Activated T-cell treated with anti-CD3 and anti-CD28 coated beads, Interleukin-2, amount 50 U/mL, for 72 hours (primary cell): ENCODE measurements around the gene TBL1X. TPM values are rescaled to one million over a fixed set of nuclear protein-coding genes. Genes with fewer than 3 reads are reported as not detected.

Experiments used
- ATAC-seq, 2 donors: fragments of 150-1000 bp; cut with Tn5 transposase; replicated peaks in 1 of 2; 2 replicates each; pipeline ENCODE4 v1.10.0; 2021; ENCODE audit warnings: moderate library complexity in 2 of 2, mild to moderate bottlenecking in 1 of 2
- DNase-seq, 2 donors: peaks; one replicate each; pipeline ENCODE4 v3.0.0; 2021 to 2022; ENCODE audit warnings: mixed read lengths in 1 of 2
- H3K27ac Mint-ChIP-seq: one replicate; pipeline ENCODE4 v1.8.0; 2022; ENCODE audit warnings: mild to moderate bottlenecking, moderate library complexity, mixed read lengths
- H3K27me3 Mint-ChIP-seq: one replicate; pipeline ENCODE4 v1.8.0; 2022; ENCODE audit warnings: low read depth, mixed read lengths
- H3K36me3 Mint-ChIP-seq, 2 donors: one replicate each; pipeline ENCODE4 v1.8.0; 2022; ENCODE audit warnings: mixed read lengths in 2 of 2, mild to moderate bottlenecking in 1 of 2; ENCODE audit not compliant: insufficient read depth in 2 of 2
- H3K4me1 Mint-ChIP-seq: one replicate; pipeline ENCODE4 v1.8.0; 2022; ENCODE audit warnings: low read depth, mixed read lengths
- H3K4me3 Mint-ChIP-seq, 2 donors: one replicate each; pipeline ENCODE4 v1.8.0; 2022; ENCODE audit warnings: mild to moderate bottlenecking in 2 of 2, mixed read lengths in 2 of 2, moderate library complexity in 2 of 2
- H3K9me3 Mint-ChIP-seq, 2 donors: one replicate each; pipeline ENCODE4 v1.8.0; 2022; ENCODE audit warnings: mixed read lengths in 2 of 2
- total RNA-seq, 2 donors: library from RNA; stranded (reverse); gene quantifications; one replicate each; pipeline ENCODE4 v1.2.3, GENCODE V29; 2022

The TBL1X gene
- total RNA-seq, 2 donors from 2014 or later: 52.8 to 55.1 TPM

DNA sequence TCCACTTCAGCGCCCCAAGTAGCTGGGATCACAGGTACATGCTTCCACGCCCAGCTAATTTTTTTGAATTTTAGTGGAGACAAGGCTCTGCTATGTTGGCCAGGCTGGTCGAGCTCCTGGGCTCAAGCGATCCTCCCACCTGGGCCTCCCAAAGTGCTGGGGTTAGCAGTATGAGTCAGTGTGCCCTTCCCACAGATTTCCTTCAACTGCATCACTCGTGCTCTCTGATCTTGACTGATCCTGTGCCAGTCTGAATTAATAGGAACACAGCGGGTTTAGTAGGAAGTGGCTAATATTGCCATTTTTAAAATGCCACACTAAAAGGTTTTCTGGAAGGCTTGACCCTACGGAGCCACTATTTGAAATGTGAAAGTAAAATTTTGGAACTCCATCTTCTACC is 317.1 kb downstream of the TBL1X start:
- ATAC-seq (no peak), DNase-seq (no peak)
- H3K36me3 Mint-ChIP-seq: peaks cover 0 to 2% of the 10 kb centered on the region in 2 donors
- no peaks in the 10 kb centered on the region for H3K4me1 Mint-ChIP-seq
- H3K9me3 Mint-ChIP-seq: no peaks in the 10 kb centered on the region
- H3K27ac Mint-ChIP-seq: no peak overlapping the region
- H3K27me3 Mint-ChIP-seq: peaks cover 33% of the 10 kb centered on the region
- no peak overlapping the region for H3K4me3 Mint-ChIP-seq

DNA sequence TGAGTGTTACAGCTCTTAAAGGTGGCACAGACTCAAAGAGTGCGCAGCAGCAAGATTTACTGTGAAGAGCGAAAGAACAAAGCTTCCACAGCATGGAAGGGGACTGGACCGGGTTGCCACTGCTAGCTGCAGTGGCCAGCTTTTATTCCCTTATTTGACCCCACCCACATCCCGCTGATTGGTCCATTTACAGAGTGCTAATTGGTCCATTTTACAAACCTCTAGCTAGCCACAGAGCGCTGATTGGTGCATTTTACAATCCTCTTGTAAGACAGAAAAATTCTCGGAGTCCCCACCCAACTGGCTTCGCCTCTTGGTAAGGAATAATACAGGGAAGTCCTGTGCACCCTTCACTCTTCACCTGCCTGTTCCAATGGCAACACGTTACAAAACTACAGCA is 319.5 kb downstream of the TBL1X start:
- H3K4me3 Mint-ChIP-seq: no peak overlapping the region
- no peak for DNase-seq
- peaks cover 0 to 2% of the 10 kb centered on the region in 2 donors for H3K36me3 Mint-ChIP-seq
- no peak overlapping the region for H3K27ac Mint-ChIP-seq
- peaks cover 45% of the 10 kb centered on the region for H3K27me3 Mint-ChIP-seq
- H3K4me1 Mint-ChIP-seq: no peaks in the 10 kb centered on the region
- no peaks in the 10 kb centered on the region for H3K9me3 Mint-ChIP-seq
- ATAC-seq: no peak

DNA sequence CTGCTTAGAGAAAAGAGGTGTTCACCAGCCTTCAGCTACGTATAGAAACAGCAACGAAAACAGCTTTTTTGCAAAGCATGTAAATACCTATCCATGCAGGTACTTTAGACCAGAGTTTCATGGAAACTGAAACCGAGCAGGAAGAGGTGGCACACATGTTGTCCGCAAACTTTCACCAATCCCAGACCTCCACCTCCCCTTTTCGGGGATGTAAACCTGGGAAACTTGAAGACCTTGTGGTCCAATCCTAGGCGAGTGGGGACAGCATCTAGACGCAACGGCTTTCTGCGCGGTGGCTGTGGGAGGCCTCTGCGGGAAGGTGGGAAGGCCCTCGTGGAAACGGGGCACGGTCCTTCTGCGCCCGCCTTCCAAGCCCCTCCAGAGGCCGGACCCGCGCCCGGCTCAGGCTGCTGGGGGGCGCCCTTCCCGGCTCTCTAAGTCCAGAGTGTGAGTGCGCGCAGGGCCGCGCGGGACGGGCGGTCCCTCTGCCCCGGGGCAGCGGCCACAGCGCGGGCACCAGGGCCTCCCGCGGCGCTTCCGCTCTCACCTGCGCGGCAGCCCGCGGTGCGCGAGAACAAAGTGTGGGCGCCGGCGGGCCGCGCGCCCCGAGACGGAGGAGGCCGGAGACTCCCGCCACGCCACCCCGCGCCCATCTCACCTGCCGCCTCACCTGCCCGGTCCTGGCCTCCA is 320.5 kb downstream of the TBL1X start:
- Mint-ChIP-seq H3K9me3 (no peaks in the 10 kb centered on the region), H3K27me3 (peaks cover 53% of the 10 kb centered on the region), H3K4me1 (no peaks in the 10 kb centered on the region), H3K36me3 (peaks cover 0 to 2% of the 10 kb centered on the region in 2 donors), H3K4me3 (peak overlapping the region in 1 of 2 donors; percentile 16), H3K27ac (no peak overlapping the region)
- DNase-seq (no peak), ATAC-seq (no peak)

DNA sequence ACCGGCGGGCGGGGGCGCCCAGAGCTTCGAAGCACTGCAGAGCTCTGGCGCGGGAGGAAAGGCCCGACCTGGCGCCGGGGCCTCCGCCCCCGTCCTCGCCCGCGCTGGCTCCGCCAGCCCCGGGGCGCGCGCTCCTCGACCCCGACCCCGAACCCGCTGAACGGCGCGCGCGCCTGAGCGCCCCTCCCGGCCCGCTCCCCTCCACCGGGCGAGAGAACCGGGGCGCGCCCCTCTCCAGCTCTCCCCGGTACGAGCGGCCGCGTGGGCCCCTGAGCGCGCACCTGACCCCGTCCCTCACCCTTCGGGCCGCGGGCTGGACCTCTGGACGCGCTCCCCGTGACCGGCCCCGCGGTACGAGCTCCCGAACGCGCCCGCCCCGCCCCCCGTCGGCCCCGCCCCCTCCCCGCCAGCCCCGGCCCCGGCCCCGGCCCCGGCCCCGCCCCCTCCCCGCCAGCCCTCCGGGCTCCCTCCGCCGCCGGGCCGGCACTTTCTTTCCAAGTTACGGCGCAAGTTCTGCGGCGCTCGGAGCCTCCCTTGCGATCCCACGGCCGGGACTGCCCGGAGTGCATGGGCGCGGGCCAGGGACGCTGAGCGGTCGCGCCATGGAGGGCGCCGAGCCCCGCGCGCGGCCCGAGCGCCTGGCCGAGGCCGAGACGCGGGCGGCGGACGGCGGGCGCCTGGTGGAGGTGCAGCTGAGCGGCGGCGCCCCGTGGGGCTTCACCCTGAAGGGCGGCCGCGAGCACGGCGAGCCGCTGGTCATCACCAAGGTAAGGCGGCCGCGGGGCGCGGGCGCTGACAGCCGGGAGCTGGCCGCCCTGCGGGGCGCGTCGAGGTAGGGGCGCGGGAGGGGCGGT is 321.3 kb downstream of the TBL1X start, which contains the start of gene SHROOM2:
SHROOM2 (plus strand) TSS at position 486 of the 854 bp plus-strand sequence; CDS start at position 603, 117 bp downstream.
- ATAC-seq: peak; percentile 20 to 35

DNA sequence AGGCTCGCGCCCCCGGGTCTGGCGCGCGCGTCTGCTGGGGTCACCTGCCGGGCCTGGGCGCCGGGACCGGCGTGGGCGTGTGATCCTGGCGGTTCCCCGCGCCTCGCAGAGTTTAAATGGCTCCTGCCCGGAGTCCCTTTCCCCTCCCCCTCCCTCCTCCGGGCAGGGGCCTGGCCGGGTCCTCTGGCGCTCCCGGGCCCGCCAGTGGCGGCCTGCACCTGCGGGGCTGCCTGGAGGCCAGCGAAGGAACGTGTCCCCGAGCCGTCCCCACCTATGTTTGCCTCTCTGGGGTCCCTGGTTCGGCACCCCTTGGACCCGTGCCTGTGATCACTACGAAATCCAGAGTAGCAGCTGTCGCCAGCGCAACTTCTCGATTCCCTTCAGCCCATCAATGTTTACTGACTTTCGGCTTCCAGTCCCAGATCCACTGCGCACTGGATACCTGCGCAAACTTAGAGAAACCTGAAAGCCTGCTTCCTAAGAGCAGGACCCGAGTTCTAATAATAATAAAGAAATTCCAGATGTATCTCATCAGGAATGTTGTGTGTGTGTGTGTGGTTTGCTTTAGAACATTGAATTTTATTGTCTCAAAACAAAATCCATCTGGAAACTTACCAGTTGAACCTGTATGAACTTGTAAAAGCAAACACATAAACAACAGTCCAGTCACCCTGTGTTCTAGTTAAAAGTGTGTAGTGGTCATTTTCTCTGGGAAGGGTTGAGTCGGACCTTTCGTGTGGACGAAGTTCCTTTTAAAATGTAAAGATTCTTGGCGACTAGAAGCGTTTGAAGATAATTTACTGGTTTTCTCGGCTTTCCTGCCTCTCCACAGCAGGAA is 322.2 kb downstream of the TBL1X start:
- Mint-ChIP-seq H3K4me1 (no peaks in the 10 kb centered on the region), H3K27me3 (peaks cover 58% of the 10 kb centered on the region), H3K4me3 (peak overlapping the region; percentile 43 to 60), H3K9me3 (no peaks in the 10 kb centered on the region), H3K36me3 (peaks cover 0 to 2% of the 10 kb centered on the region in 2 donors), H3K27ac (no peak overlapping the region)
- ATAC-seq (no peak), DNase-seq (peak in 1 of 2 donors; percentile 0)

More for the DNA sequence above, 321.3 kb downstream of the TBL1X start, which contains the start of gene SHROOM2:
- H3K27me3 Mint-ChIP-seq: peaks cover 58% of the 10 kb centered on the region
- no peaks in the 10 kb centered on the region for H3K4me1 Mint-ChIP-seq
- H3K4me3 Mint-ChIP-seq: peak within 1 kb of the TSS; percentile 43 to 60
- peak in 1 of 2 donors; percentile 4 for DNase-seq
- no peaks in the 10 kb centered on the region for H3K9me3 Mint-ChIP-seq
- H3K36me3 Mint-ChIP-seq: peaks cover 0 to 2% of the 10 kb centered on the region in 2 donors
- no peak within 1 kb of the TSS for H3K27ac Mint-ChIP-seq

DNA sequence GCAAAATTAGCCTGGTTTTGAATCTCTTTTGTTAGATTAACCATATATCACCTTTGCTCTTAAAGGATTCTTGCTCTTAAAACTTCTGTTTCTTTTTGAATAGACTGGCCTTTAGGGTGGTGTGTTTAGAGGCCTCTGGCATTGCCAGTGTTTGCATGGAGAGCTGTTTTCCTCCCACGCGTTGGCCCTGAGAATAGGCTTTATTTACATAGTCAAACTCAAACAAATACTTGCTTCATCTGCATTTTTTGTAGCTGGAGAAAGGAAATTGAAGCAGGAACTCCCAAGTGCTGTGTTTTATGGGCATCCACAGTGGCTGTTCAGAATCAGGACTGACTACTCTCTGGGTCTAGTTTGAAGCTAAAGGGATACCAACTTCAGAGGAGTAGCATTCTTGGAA is 324.1 kb downstream of the TBL1X start:
- Mint-ChIP-seq H3K4me1 (no peaks in the 10 kb centered on the region), H3K9me3 (no peaks in the 10 kb centered on the region), H3K36me3 (peaks cover 0 to 2% of the 10 kb centered on the region in 2 donors), H3K27ac (no peak overlapping the region), H3K4me3 (no peak overlapping the region), H3K27me3 (peaks cover 59% of the 10 kb centered on the region)
- ATAC-seq (no peak), DNase-seq (no peak)

DNA sequence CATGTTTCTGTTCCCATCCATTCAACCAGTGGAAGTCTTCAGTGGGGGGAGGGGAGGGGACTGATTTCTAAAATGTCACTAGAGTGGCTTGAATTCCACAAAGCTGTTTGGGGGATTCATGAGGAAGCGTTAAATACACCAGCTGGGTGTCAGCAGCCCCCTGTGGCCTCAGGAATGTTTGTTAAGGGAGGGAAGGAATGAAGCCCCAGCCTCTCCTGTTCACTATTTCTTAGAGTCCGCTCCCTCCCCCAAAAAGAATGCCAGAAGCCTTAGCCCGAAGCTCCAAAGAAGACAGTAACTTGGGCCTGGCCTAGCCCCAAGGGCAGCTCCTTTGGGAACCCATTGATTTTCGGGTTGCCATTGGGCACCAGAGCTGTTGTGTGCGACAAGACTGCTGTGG is 324.7 kb downstream of the TBL1X start:
- H3K9me3 Mint-ChIP-seq: no peaks in the 10 kb centered on the region
- peaks cover 0 to 2% of the 10 kb centered on the region in 2 donors for H3K36me3 Mint-ChIP-seq
- H3K4me3 Mint-ChIP-seq: no peak overlapping the region
- no peak for DNase-seq
- H3K27ac Mint-ChIP-seq: no peak overlapping the region
- no peaks in the 10 kb centered on the region for H3K4me1 Mint-ChIP-seq
- H3K27me3 Mint-ChIP-seq: peaks cover 52% of the 10 kb centered on the region
- no peak for ATAC-seq
